ENCODE results near the gene PRSS50.
A peak's percentile ranks its signal among the peaks of the same experiment; 100 is the strongest.

Gene PRSS50

DNA sequence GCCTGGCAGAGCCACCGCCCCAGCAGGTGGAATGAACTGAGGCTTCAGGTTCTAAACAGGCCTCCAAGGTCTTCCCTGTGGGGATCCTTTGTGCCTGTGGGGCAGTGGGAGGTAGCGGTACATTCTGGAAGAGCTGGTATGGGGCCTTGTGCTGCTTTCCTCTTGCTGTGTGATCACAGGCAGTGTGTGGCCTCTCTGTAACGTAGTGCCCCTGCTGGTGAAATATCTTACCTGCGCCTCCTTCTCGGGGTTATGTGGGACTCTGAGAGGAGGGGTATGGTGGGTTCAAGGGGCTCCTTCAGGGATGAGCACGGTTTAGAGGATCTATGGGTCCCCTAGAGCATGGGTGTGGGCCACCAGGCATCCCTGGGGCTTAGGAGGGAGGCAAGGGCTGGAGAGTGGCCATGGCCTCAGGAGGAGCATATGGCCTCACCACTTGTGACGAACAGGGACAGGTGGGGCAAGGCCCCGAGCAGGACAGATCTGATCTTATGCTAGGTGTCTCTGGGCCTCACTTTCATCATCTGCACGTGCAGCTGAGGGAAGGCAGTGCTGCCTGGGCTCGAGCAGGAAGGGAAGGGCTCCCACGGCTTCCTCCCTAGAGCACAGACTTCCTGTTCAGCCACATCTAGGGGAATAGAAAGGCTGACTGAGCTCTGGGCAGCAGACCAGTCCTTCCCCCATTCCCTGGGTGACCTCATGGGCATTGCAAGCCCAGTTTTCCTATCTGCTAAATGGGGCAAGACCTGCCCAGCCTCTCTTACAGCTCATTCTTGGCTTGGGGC, 22.3 kb downstream of the PRSS50 start:
- Histone ChIP-seq H3K36me3 (ENCODE audit: insufficient read depth, low read length) (no peaks in the 10 kb centered on the region), H3K4me3 (ENCODE audit: low read length) (no peak overlapping the region), H3K27me3 (ENCODE audit: insufficient read depth, low read length) (peaks cover 35% of the 10 kb centered on the region), H3K9me3 (ENCODE audit: insufficient read depth, low read depth, low read length) (no peaks in the 10 kb centered on the region), H3K9ac (ENCODE audit: low read depth, low read length) (no peak overlapping the region), H3K27ac (ENCODE audit: low read depth, low read length) (no peak overlapping the region), H3K4me1 (ENCODE audit: insufficient read depth, low read length) (peaks cover 9% of the 10 kb centered on the region; the same call in 1 of the 2 replicates)
- 60% methylated on average over 11 of the region's 11 CpGs for WGBS

DNA sequence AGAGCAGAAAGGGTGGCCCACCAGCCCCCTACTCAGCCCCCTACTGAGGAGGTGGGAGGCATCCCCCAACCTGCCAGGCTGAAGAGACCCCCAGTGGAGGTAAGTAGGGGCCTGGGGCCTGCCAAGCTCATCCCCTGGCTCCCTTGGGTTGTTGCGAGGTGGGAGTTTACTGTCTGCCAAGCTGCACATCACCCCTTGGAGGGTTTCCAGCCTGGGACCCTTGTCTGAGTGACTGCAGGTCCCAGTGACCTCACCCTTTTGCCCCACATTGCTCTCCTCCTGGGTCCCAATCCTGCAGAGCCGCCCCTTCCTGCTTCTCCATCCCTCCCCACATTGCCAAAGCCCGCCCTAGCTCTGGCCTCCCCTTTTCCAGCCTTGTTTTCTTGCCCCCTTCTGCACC, 23.1 kb downstream of the PRSS50 start:
- whole genome bisulfite sequencing = 84% methylated on average over 3 of the region's 3 CpGs
- peaks cover 9% of the 10 kb centered on the region; the same call in 1 of the 2 replicates for H3K4me1 ChIP-seq (ENCODE audit: insufficient read depth, low read length)

DNA sequence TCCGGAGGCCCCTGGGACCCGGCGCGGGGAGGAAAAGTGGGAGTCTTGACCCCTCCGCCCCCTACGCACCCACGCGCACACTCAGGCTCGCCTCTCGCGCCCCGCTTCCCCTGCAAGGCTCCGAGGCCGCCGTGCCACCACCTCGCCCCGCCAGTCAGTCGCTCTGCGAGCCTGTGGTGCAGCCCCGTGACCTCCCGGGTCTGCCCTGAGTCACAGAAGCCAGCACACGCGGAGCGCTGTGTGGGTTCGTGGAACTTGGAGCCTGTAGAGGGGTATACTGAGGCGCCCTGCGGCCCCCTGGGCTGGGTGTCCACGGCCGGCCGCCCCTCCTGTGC, 23.8 kb downstream of the PRSS50 start:
- Histone ChIP-seq H3K9ac (ENCODE audit: low read depth, low read length) (no peak overlapping the region), H3K4me1 (ENCODE audit: insufficient read depth, low read length) (peaks cover 9% of the 10 kb centered on the region; the same call in 1 of the 2 replicates), H3K27me3 (ENCODE audit: insufficient read depth, low read length) (peaks cover 33% of the 10 kb centered on the region), H3K4me3 (ENCODE audit: low read length) (peak overlapping the region; percentile 44), H3K9me3 (ENCODE audit: insufficient read depth, low read depth, low read length) (no peaks in the 10 kb centered on the region), H3K27ac (ENCODE audit: low read depth, low read length) (no peak overlapping the region), H3K36me3 (ENCODE audit: insufficient read depth, low read length) (no peaks in the 10 kb centered on the region)
- WGBS = 40% methylated on average over 30 of the region's 30 CpGs

More for the DNA sequence above, 23.1 kb downstream of the PRSS50 start:
- peaks cover 33% of the 10 kb centered on the region for H3K27me3 ChIP-seq (ENCODE audit: insufficient read depth, low read length)
- H3K36me3 ChIP-seq (ENCODE audit: insufficient read depth, low read length) = no peaks in the 10 kb centered on the region
- H3K4me3 ChIP-seq (ENCODE audit: low read length) = no peak overlapping the region
- no peaks in the 10 kb centered on the region for H3K9me3 ChIP-seq (ENCODE audit: insufficient read depth, low read depth, low read length)
- H3K27ac ChIP-seq (ENCODE audit: low read depth, low read length) = no peak overlapping the region
- no peak overlapping the region for H3K9ac ChIP-seq (ENCODE audit: low read depth, low read length)

DNA sequence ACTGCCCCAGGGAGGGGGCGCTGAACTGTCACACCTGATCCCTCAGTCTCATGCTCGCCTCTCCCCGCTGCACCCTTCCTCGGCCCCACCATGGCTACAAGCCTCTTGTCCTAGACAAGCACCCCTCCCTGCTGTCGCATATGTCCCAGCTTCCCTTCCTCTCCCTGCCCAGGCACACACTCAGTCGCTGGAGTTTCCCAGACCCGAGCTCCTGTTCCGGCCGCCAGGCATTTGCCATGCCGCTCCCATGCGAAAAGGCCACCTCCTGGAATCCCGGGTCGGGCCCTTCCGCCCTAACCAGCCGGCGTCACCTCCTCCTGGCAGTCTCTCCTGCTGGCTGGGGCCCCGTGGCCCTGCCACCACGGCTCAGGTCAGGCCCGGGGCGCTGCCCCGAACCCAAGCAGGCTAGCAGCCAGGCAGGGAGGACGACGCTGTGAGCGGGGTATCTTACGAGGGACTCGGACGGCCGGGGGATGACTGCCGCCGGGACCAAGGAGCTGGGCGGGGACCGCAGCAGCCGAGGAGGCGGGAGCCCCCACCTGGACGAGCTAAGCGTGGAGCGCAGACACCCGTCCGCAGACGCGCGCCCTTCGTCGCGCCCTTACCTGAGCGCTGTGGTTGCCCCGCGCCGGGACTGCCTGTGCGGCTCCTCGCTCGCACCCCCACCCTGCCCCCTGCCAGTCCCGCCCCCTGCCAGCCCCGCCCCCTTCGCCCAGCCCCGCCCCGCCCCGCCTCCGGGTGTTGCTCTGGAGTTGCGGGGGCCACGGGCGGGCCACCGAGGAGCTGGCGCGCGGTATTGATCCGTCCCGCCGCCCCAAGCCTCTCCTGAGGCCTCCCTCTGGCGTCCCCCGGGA, 24.4 kb downstream of the PRSS50 start, which contains the start of gene ALS2CL:
Gene ALS2CL (minus strand): TSS at position 642 of the 854 bp plus-strand sequence. CDS start 4,239 bp downstream, outside the sequence.
- Histone ChIP-seq H3K9ac (ENCODE audit: low read depth, low read length) (peak within 1 kb of the TSS; percentile 50), H3K4me1 (ENCODE audit: insufficient read depth, low read length) (peaks cover 9% of the 10 kb centered on the region; the same call in 1 of the 2 replicates), H3K9me3 (ENCODE audit: insufficient read depth, low read depth, low read length) (no peaks in the 10 kb centered on the region), H3K4me3 (ENCODE audit: low read length) (peak within 1 kb of the TSS; percentile 58), H3K27me3 (ENCODE audit: insufficient read depth, low read length) (peaks cover 33% of the 10 kb centered on the region), H3K36me3 (ENCODE audit: insufficient read depth, low read length) (no peaks in the 10 kb centered on the region), H3K27ac (ENCODE audit: low read depth, low read length) (no peak within 1 kb of the TSS)
- WGBS = 2% methylated on average over 59 of the region's 71 CpGs

GRCh38 chr3:46692566-46692990, 25.1 kb downstream of the PRSS50 start:
- 36% methylated on average over 11 of the region's 11 CpGs for whole genome bisulfite sequencing
- Histone ChIP-seq H3K27ac (ENCODE audit: low read depth, low read length) (no peak overlapping the region), H3K36me3 (ENCODE audit: insufficient read depth, low read length) (no peaks in the 10 kb centered on the region), H3K9me3 (ENCODE audit: insufficient read depth, low read depth, low read length) (no peaks in the 10 kb centered on the region), H3K4me1 (ENCODE audit: insufficient read depth, low read length) (peaks cover 9% of the 10 kb centered on the region; the same call in 1 of the 2 replicates), H3K9ac (ENCODE audit: low read depth, low read length) (peak overlapping the region; percentile 50; the same call in 1 of the 2 replicates), H3K4me3 (ENCODE audit: low read length) (peak overlapping the region; percentile 58), H3K27me3 (ENCODE audit: insufficient read depth, low read length) (peaks cover 33% of the 10 kb centered on the region)

- WGBS = 95% methylated on average over 5 of the region's 5 CpGs
- H3K4me1 ChIP-seq (ENCODE audit: insufficient read depth, low read length) = peaks cover 9% of the 10 kb centered on the region; the same call in 1 of the 2 replicates
Observed at GRCh38 chr3:46690798-46691197, 26.9 kb downstream of the PRSS50 start.

GRCh38 chr3:46685446-46685845, 32.2 kb downstream of the PRSS50 start:
- no peaks in the 10 kb centered on the region for H3K4me1 ChIP-seq (ENCODE audit: insufficient read depth, low read length)
- H3K9ac ChIP-seq (ENCODE audit: low read depth, low read length) = no peak overlapping the region
- no peaks in the 10 kb centered on the region for H3K9me3 ChIP-seq (ENCODE audit: insufficient read depth, low read depth, low read length)
- no peak overlapping the region for H3K4me3 ChIP-seq (ENCODE audit: low read length)
- no peaks in the 10 kb centered on the region; the same call in 1 of the 2 replicates for H3K27me3 ChIP-seq (ENCODE audit: insufficient read depth, low read length)
- WGBS = 91% methylated on average over 9 of the region's 9 CpGs
- H3K36me3 ChIP-seq (ENCODE audit: insufficient read depth, low read length) = no peaks in the 10 kb centered on the region
- no peak overlapping the region for H3K27ac ChIP-seq (ENCODE audit: low read depth, low read length)

More at GRCh38 chr3:46690798-46691197, 26.9 kb downstream of the PRSS50 start:
- Histone ChIP-seq H3K9ac (ENCODE audit: low read depth, low read length) (no peak overlapping the region), H3K27ac (ENCODE audit: low read depth, low read length) (no peak overlapping the region), H3K4me3 (ENCODE audit: low read length) (no peak overlapping the region), H3K36me3 (ENCODE audit: insufficient read depth, low read length) (no peaks in the 10 kb centered on the region), H3K27me3 (ENCODE audit: insufficient read depth, low read length) (peaks cover 33% of the 10 kb centered on the region), H3K9me3 (ENCODE audit: insufficient read depth, low read depth, low read length) (no peaks in the 10 kb centered on the region)

DNA sequence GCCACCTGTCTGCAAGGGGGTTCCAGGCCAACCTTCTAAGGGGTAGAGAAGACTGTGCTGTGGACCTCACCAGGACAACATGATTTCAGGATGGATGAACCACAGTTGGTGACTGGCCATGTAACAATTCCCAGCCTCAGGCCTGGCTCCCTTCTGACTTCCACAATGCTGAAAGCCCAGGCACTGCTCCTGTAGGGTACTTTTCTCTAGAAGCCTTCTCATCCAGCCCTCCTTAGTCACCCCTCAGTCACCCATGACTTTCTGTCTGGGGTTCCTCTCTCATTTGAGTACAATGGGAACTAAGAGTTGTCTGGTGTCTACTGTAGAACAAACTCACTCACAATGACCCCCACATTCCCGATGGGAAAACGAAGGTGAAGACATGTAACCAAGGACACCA, 32.8 kb downstream of the PRSS50 start:
- H3K36me3 ChIP-seq (ENCODE audit: insufficient read depth, low read length) = no peaks in the 10 kb centered on the region
- H3K4me3 ChIP-seq (ENCODE audit: low read length) = no peak overlapping the region
- no peak overlapping the region for H3K9ac ChIP-seq (ENCODE audit: low read depth, low read length)
- H3K4me1 ChIP-seq (ENCODE audit: insufficient read depth, low read length) = no peaks in the 10 kb centered on the region
- 93% methylated on average over 2 of the region's 2 CpGs for WGBS
- H3K27ac ChIP-seq (ENCODE audit: low read depth, low read length) = no peak overlapping the region
- H3K27me3 ChIP-seq (ENCODE audit: insufficient read depth, low read length) = no peaks in the 10 kb centered on the region; the same call in 1 of the 2 replicates
- H3K9me3 ChIP-seq (ENCODE audit: insufficient read depth, low read depth, low read length) = no peaks in the 10 kb centered on the region

DNA sequence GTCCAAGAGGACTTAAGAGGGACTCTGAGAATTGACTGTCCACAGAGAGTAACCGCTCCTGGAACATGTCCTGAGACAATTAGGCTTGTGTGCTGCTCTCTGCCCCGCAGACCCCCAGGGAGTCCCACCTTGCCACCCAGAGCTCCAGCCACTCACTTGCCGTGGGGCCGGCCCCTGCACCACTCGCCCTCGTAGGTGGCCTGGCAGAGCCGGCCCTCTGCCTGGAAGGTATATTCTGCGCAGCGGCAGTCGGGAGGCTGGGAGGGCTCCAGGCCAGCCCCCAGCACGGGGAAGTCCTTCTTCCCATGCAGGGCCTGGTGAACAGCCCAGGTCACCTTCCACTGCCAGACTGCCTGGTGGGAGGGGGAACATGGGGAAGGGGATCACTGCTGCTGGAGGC, 34.7 kb downstream of the PRSS50 start:
- Histone ChIP-seq H3K9me3 (ENCODE audit: insufficient read depth, low read depth, low read length) (no peaks in the 10 kb centered on the region), H3K4me3 (ENCODE audit: low read length) (no peak overlapping the region), H3K27me3 (ENCODE audit: insufficient read depth, low read length) (no peaks in the 10 kb centered on the region; the same call in 1 of the 2 replicates), H3K9ac (ENCODE audit: low read depth, low read length) (no peak overlapping the region), H3K4me1 (ENCODE audit: insufficient read depth, low read length) (no peaks in the 10 kb centered on the region), H3K36me3 (ENCODE audit: insufficient read depth, low read length) (no peaks in the 10 kb centered on the region), H3K27ac (ENCODE audit: low read depth, low read length) (no peak overlapping the region)
- WGBS = 92% methylated on average over 11 of the region's 11 CpGs

DNA sequence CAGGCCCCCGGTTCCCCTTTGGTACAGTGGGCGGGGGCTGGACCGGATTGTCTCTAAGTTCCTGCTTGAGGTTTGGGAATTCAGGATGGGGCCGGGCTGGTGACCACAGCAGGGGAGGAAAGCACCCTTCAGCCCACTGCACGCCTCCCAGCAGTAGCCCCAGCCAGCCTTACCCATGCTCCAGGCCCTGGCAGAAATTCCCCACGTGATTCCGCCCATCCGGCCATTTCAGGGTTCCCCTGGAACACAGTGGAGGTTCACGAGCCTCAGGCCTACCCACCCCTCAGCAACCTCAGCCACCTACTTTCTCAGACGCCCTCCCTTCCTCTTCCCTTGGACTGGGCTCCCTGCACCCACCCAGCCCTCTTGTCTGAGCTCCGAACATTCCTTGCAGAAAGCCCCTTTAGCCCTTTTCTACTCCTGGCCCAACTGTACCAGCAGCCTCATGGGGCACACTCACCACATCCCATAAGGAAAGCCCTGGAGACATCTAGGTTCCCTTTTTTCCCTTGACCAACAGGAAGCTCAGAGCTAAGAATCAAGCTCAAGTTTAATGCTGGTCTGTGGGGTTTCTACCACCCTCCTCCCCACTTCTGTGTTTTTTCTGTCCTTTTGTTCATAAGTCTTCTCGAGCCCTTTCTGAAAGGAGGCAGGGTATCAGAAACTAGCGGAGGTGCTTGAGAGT, 35.7 kb downstream of the PRSS50 start:
- no peaks in the 10 kb centered on the region for H3K27me3 ChIP-seq (ENCODE audit: insufficient read depth, low read length)
- no peaks in the 10 kb centered on the region for H3K4me1 ChIP-seq (ENCODE audit: insufficient read depth, low read length)
- no peak overlapping the region for H3K9ac ChIP-seq (ENCODE audit: low read depth, low read length)
- H3K36me3 ChIP-seq (ENCODE audit: insufficient read depth, low read length) = no peaks in the 10 kb centered on the region
- 92% methylated on average over 13 of the region's 13 CpGs for WGBS
- no peak overlapping the region for H3K27ac ChIP-seq (ENCODE audit: low read depth, low read length)
- no peak overlapping the region for H3K4me3 ChIP-seq (ENCODE audit: low read length)
- no peaks in the 10 kb centered on the region for H3K9me3 ChIP-seq (ENCODE audit: insufficient read depth, low read depth, low read length)

Measured in HUES64 (cell line).